Measurements from ENCODE around the gene SLC9A9. TPM values are rescaled to one million over a fixed set of nuclear protein-coding genes. Genes with fewer than 3 reads are reported as not detected.

The SLC9A9 gene
- total and polyA plus RNA-seq, 2 donors from 2014 or later, result 3.7 to 16.5 TPM

- Histone ChIP-seq H3K36me3 (ENCODE audit: control insufficient read depth in 2 of 3, insufficient read depth in 3 of 3, low read length in 3 of 3) (no peaks in the 10 kb centered on the region), H3K9ac (ENCODE audit: low read length in 3 of 3) (no peak overlapping the region), H3K27me3 (ENCODE audit: control insufficient read depth, insufficient read depth, low read length) (no peaks in the 10 kb centered on the region), H3K9me3 (ENCODE audit: control insufficient read depth in 2 of 3, insufficient read depth in 1 of 3, low read length in 3 of 3) (no peaks in the 10 kb centered on the region), H3K4me3 (ENCODE audit: low read length in 3 of 3) (no peak overlapping the region), H3K27ac (ENCODE audit: low read depth in 2 of 2, low read length in 2 of 2) (no peak overlapping the region), H3K4me1 (ENCODE audit: control insufficient read depth in 2 of 3, insufficient read depth in 2 of 3, low read depth in 1 of 3, low read length in 3 of 3) (no peaks in the 10 kb centered on the region)
- intact Hi-C loops (cut with DNase I), result no loop called here
- TF ChIP-seq, protein P1, sequence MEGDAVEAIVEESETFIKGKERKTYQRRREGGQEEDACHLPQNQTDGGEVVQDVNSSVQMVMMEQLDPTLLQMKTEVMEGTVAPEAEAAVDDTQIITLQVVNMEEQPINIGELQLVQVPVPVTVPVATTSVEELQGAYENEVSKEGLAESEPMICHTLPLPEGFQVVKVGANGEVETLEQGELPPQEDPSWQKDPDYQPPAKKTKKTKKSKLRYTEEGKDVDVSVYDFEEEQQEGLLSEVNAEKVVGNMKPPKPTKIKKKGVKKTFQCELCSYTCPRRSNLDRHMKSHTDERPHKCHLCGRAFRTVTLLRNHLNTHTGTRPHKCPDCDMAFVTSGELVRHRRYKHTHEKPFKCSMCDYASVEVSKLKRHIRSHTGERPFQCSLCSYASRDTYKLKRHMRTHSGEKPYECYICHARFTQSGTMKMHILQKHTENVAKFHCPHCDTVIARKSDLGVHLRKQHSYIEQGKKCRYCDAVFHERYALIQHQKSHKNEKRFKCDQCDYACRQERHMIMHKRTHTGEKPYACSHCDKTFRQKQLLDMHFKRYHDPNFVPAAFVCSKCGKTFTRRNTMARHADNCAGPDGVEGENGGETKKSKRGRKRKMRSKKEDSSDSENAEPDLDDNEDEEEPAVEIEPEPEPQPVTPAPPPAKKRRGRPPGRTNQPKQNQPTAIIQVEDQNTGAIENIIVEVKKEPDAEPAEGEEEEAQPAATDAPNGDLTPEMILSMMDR (IDR thresholded peaks at IDR 0.05; ENCODE audit: borderline replicate concordance, extremely low read depth, insufficient read depth), result no peak
- DNase-seq, result no peak
- FAIRE-seq, result no peak
These were observed 263.8 kb downstream of the SLC9A9 start for GRCh38 chr3:143584474-143584873.

DNA sequence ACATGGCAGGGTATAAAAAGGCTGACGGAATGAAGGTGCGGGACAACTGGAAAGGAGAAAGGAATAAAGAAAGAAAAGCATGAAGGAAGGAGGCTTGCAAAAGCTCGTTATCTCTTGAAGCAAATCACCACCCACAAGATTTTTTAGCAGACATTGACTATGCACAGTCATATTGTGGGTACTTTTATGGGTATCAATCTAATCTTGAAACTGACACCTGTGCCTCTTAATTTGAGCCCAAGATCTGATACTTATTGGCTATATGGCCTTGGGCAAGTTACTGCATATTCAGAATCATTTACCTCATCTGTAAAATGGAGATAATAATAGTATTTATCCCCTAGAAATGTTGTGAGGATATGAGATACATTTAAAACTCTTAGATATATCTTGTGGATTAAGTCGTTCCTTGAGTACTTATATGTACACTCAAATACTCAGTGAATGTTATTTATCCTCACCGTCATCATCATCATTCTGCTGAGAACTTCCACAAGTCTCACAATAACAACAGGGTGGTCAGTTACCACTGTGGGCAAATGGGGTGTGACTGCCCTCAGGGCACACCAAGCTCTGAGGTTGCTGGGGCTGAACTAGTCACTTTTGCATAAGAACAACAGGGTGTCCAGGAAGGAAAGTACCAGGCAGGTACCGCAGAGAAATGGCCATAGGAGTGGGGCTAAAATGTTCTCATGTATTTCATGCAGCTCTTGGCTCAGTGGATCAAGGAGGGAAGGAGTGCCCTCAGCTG, 266.1 kb downstream of the SLC9A9 start:
- H3K9me3 ChIP-seq (ENCODE audit: control insufficient read depth in 2 of 3, insufficient read depth in 1 of 3, low read length in 3 of 3), result no peaks in the 10 kb centered on the region
- TF ChIP-seq, protein P1 (IDR thresholded peaks at IDR 0.05; ENCODE audit: borderline replicate concordance, extremely low read depth, insufficient read depth), result no peak
- no peak overlapping the region for H3K27ac ChIP-seq (ENCODE audit: low read depth in 2 of 2, low read length in 2 of 2)
- H3K9ac ChIP-seq (ENCODE audit: low read length in 3 of 3), result no peak overlapping the region
- H3K27me3 ChIP-seq (ENCODE audit: control insufficient read depth, insufficient read depth, low read length), result no peaks in the 10 kb centered on the region
- H3K4me1 ChIP-seq (ENCODE audit: control insufficient read depth in 2 of 3, insufficient read depth in 2 of 3, low read depth in 1 of 3, low read length in 3 of 3), result no peaks in the 10 kb centered on the region
- FAIRE-seq, result no peak
- no peaks in the 10 kb centered on the region for H3K36me3 ChIP-seq (ENCODE audit: control insufficient read depth in 2 of 3, insufficient read depth in 3 of 3, low read length in 3 of 3)
- H3K4me3 ChIP-seq (ENCODE audit: low read length in 3 of 3), result no peak overlapping the region
- intact Hi-C loops (cut with DNase I), result no loop called here
- DNase-seq, result no peak

GRCh38 chr3:143578810-143579435, 269.3 kb downstream of the SLC9A9 start:
- TF ChIP-seq, protein P1 (IDR thresholded peaks at IDR 0.05; ENCODE audit: borderline replicate concordance, extremely low read depth, insufficient read depth), result no peak
- Histone ChIP-seq H3K36me3 (ENCODE audit: control insufficient read depth in 2 of 3, insufficient read depth in 3 of 3, low read length in 3 of 3) (no peaks in the 10 kb centered on the region), H3K27me3 (ENCODE audit: control insufficient read depth, insufficient read depth, low read length) (no peaks in the 10 kb centered on the region), H3K4me1 (ENCODE audit: control insufficient read depth in 2 of 3, insufficient read depth in 2 of 3, low read depth in 1 of 3, low read length in 3 of 3) (no peaks in the 10 kb centered on the region), H3K27ac (ENCODE audit: low read depth in 2 of 2, low read length in 2 of 2) (no peak overlapping the region), H3K9ac (ENCODE audit: low read length in 3 of 3) (no peak overlapping the region), H3K4me3 (ENCODE audit: low read length in 3 of 3) (no peak overlapping the region), H3K9me3 (ENCODE audit: control insufficient read depth in 2 of 3, insufficient read depth in 1 of 3, low read length in 3 of 3) (no peaks in the 10 kb centered on the region)
- DNase-seq (no peak), FAIRE-seq (no peak)
- intact Hi-C loops (cut with DNase I), result no loop called here
